Natural killer cell (primary cell): ENCODE results near the gene ATAD2B. TPM values are rescaled to one million over a fixed set of nuclear protein-coding genes. Genes with fewer than 3 reads are reported as not detected.
A peak's percentile ranks its signal among the peaks of the same experiment; 100 is the strongest.

ENCODE experiments used
- ATAC-seq, 3 donors: fragments of 150-1000 bp in 2 of 3; fragments of 200-7000 bp in 1 of 3; cut with Tn5 transposase; 1 replicate in 1 of 3; 2 replicates in 2 of 3; pipeline ENCODE4 v1.10.0; 2021; ENCODE audit warnings: mild to moderate bottlenecking in 2 of 3, moderate library complexity in 2 of 3
- DNase-seq, 2 donors: peaks; one replicate each; pipeline versions ENCODE4 v3.0.0 to v3.0.0-alpha.2; 2013 to 2021; ENCODE audit warnings: mixed read lengths in 1 of 2
- H3K27ac ChIP-seq: one replicate; pipeline ENCODE4 v1.5.1; 2013; ENCODE audit warnings: mild to moderate bottlenecking, low read length
- H3K27me3 ChIP-seq: one replicate; pipeline ENCODE4 v1.6.1; 2013; ENCODE audit warnings: low read length; ENCODE audit not compliant: control insufficient read depth, insufficient read depth
- H3K36me3 ChIP-seq: one replicate; pipeline ENCODE4 v1.6.1; 2013; ENCODE audit warnings: low read length; ENCODE audit not compliant: control insufficient read depth, insufficient read depth
- H3K4me1 ChIP-seq: one replicate; pipeline ENCODE4 v1.6.1; 2013; ENCODE audit warnings: low read length; ENCODE audit not compliant: control insufficient read depth, insufficient read depth
- H3K4me3 ChIP-seq: one replicate; pipeline ENCODE4 v1.5.1; 2013; ENCODE audit warnings: low read length
- H3K9me3 ChIP-seq: one replicate; pipeline ENCODE4 v1.6.1; 2013; ENCODE audit warnings: low read length; ENCODE audit not compliant: control insufficient read depth, insufficient read depth
- H3K27ac Mint-ChIP-seq, 2 donors: one replicate each; pipeline ENCODE4 v1.8.0; 2022; ENCODE audit warnings: mild to moderate bottlenecking in 2 of 2, mixed read lengths in 2 of 2, moderate library complexity in 1 of 2
- H3K27me3 Mint-ChIP-seq, 2 donors: one replicate each; pipeline ENCODE4 v1.8.0; 2022; ENCODE audit warnings: low read depth in 2 of 2, mixed read lengths in 2 of 2
- H3K36me3 Mint-ChIP-seq: one replicate; pipeline ENCODE4 v1.8.0; 2022; ENCODE audit warnings: mixed read lengths
- H3K4me1 Mint-ChIP-seq, 2 donors: one replicate each; pipeline ENCODE4 v1.8.0; 2022; ENCODE audit warnings: mixed read lengths in 2 of 2
- H3K4me3 Mint-ChIP-seq: one replicate; pipeline ENCODE4 v1.8.0; 2022; ENCODE audit warnings: mild to moderate bottlenecking, moderate library complexity, mixed read lengths
- H3K9me3 Mint-ChIP-seq, 2 donors: one replicate each; pipeline ENCODE4 v1.8.0; 2022; ENCODE audit warnings: mixed read lengths in 2 of 2
- WGBS: methylation state at CpG from one replicate; pipeline ENCODE4 v1.1.7; 2013; ENCODE audit warnings: missing lambda C conversion rate; ENCODE audit not compliant: insufficient coverage; 5-methylcytosine and 5-hydroxymethylcytosine counted together
- intact Hi-C: fragments of 100-400 bp; cut with micrococcal nuclease; formaldehyde crosslinking; loops from one replicate; pipeline ENCODE4 v1.14.2; 2022
- total RNA-seq, 4 donors: library from RNA; stranded (reverse); fragments of 120-200 nt in 1 of 4; gene quantifications; one replicate each; pipeline versions ENCODE4 v1.2.3 to v1.2.4, GENCODE V29; 2013 to 2022
- TF ChIP-seq, protein P1 (sequence below): fragments of 200-600 bp; IDR thresholded peaks from one replicate; pipeline ENCODE4 v1.8.0; 2022; ENCODE audit warnings: antibody characterized with exemption

Gene ATAD2B
- total RNA-seq, 3 donors from 2014 or later (not counting 1 experiment from before 2014, with no cell fraction given) = 71.5 to 85.7 (median 84.0) TPM

DNA sequence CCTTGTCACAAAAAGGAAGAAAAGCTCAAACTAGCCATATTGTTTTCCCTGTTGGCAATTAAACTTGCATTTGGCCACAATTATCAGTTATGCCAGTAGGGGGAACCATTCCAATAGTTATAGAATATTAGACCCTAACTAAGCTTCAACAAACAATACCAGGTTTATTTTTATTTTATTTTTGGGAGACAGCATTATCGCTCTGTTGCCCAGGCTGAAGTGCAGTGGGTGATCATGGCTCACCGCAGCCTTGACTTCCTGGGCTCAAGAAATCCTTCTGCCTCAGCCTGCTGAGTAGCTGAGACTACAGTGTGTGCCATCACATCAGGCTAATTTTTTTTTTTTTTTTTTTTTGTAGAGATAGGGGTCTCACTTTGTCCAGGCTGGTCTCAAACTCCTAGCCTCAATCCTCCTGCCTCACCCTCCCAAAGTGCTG is 102.1 kb downstream of the ATAD2B start:
- WGBS = 39% methylated on average over 2 of the region's 2 CpGs

DNA sequence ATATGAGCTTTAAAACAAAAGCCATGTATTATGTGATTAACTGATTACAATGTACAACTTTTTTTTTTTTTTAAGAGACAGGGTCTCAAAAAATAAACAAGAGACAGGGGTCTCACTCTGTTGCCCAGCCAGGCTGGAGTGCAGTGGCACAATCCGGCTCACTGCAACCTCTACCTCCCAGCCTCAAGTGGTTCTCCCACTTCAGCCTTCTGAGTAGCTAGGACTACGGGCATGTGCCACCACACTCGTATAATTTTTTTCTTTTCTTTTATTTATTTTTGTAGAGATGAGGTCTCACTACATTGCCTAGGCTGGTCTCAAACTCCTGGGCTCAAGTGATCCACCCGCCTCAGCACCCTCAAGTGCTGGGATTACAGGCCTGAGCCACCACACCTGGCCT is 103.1 kb downstream of the ATAD2B start:
- Histone ChIP-seq H3K4me3 (no peak overlapping the region), H3K4me1 (no peaks in the 10 kb centered on the region), H3K27me3 (no peaks in the 10 kb centered on the region), H3K9me3 (no peaks in the 10 kb centered on the region), H3K27ac (no peak overlapping the region), H3K36me3 (peaks cover 25% of the 10 kb centered on the region)
- intact Hi-C loops = loop anchor here (1.0 to 5.0 kb wide), 3 partner anchors 260 to 558 kb away; partner anchors contain the start of gene TP53I3
- TF ChIP-seq, protein P1, sequence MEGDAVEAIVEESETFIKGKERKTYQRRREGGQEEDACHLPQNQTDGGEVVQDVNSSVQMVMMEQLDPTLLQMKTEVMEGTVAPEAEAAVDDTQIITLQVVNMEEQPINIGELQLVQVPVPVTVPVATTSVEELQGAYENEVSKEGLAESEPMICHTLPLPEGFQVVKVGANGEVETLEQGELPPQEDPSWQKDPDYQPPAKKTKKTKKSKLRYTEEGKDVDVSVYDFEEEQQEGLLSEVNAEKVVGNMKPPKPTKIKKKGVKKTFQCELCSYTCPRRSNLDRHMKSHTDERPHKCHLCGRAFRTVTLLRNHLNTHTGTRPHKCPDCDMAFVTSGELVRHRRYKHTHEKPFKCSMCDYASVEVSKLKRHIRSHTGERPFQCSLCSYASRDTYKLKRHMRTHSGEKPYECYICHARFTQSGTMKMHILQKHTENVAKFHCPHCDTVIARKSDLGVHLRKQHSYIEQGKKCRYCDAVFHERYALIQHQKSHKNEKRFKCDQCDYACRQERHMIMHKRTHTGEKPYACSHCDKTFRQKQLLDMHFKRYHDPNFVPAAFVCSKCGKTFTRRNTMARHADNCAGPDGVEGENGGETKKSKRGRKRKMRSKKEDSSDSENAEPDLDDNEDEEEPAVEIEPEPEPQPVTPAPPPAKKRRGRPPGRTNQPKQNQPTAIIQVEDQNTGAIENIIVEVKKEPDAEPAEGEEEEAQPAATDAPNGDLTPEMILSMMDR = no peak
- Mint-ChIP-seq H3K9me3 (no peaks in the 10 kb centered on the region), H3K27ac (no peak overlapping the region), H3K27me3 (no peaks in the 10 kb centered on the region), H3K4me1 (no peaks in the 10 kb centered on the region), H3K4me3 (no peak overlapping the region), H3K36me3 (no peaks in the 10 kb centered on the region)
- no peak for DNase-seq
- whole genome bisulfite sequencing = 91% methylated on average over 2 of the region's 4 CpGs
- no peak for ATAC-seq

More for the DNA sequence above, 102.1 kb downstream of the ATAD2B start:
- Histone ChIP-seq H3K27me3 (no peaks in the 10 kb centered on the region), H3K4me1 (no peaks in the 10 kb centered on the region), H3K36me3 (peaks cover 25% of the 10 kb centered on the region), H3K27ac (no peak overlapping the region), H3K4me3 (no peak overlapping the region), H3K9me3 (no peaks in the 10 kb centered on the region)
- no peak overlapping the region for H3K4me3 Mint-ChIP-seq
- no peaks in the 10 kb centered on the region for H3K9me3 Mint-ChIP-seq
- intact Hi-C loops = loop anchor here (1.0 to 5.0 kb wide), 3 partner anchors 260 to 558 kb away; partner anchors contain the start of gene TP53I3
- H3K36me3 Mint-ChIP-seq = no peaks in the 10 kb centered on the region
- peak overlapping the region in 1 of 2 donors; percentile 11 for H3K27ac Mint-ChIP-seq
- DNase-seq (peak in 1 of 2 donors; percentile 75), ATAC-seq (peak; percentile 70 to 81 (median 71))
- no peaks in the 10 kb centered on the region for H3K27me3 Mint-ChIP-seq
- TF ChIP-seq, protein P1 = peak; percentile 81
- no peaks in the 10 kb centered on the region for H3K4me1 Mint-ChIP-seq

DNA sequence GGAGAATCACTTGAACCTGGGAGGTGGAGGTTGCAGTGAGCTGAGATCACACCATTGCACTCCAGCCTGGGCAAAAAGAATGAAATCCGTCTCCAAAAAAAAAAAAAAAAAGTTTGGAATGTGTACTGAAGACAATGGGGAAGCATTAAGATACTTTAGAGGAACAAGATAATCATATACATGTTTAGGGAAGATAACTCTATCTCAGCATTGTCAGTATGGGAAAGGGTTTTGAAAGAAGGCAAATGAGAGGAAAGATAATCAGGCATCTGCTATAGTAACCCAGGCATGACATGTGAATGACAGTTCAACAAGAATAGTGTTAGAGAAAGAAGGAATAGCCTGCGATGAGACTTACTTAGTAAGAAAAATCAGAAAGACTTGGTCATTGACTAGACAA is 112.0 kb downstream of the ATAD2B start:
- H3K4me1 ChIP-seq = no peaks in the 10 kb centered on the region
- H3K4me1 Mint-ChIP-seq = peaks cover 0 to 8% of the 10 kb centered on the region in 2 donors
- no peaks in the 10 kb centered on the region for H3K27me3 Mint-ChIP-seq
- peaks cover 7% of the 10 kb centered on the region for H3K36me3 ChIP-seq
- ATAC-seq (no peak), DNase-seq (no peak)
- no peak overlapping the region for H3K4me3 Mint-ChIP-seq
- H3K9me3 ChIP-seq = no peaks in the 10 kb centered on the region
- no peak overlapping the region for H3K27ac ChIP-seq
- no peak overlapping the region for H3K4me3 ChIP-seq
- WGBS = 100% methylated on average over 2 of the region's 2 CpGs
- H3K9me3 Mint-ChIP-seq = no peaks in the 10 kb centered on the region
- no peak overlapping the region for H3K27ac Mint-ChIP-seq
- H3K36me3 Mint-ChIP-seq = peaks cover 13% of the 10 kb centered on the region
- no peaks in the 10 kb centered on the region for H3K27me3 ChIP-seq
- intact Hi-C loops = no loop called here
- TF ChIP-seq, protein P1 = no peak

DNA sequence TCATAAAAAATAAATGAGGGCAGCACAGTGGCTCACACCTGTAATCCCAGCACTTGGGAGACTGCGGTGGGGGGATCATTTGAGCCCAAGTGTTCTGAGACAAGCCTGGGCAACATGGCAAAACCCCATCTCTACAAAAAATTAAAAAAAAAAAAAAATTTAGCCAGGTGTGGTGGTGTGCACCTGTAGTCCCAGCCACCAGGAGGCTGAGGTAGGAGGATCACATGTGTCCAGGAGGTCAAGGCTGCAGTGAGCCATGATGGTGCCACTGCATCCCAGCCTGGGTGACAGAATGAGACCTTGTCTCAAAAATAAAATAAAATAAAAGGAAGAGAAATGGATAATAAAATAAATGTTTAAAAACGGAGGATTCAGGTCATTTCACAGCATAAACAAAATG is 113.5 kb downstream of the ATAD2B start:
- no peaks in the 10 kb centered on the region for H3K9me3 ChIP-seq
- Mint-ChIP-seq H3K27me3 (no peaks in the 10 kb centered on the region), H3K27ac (no peak overlapping the region), H3K4me1 (peaks cover 0 to 8% of the 10 kb centered on the region in 2 donors), H3K9me3 (no peaks in the 10 kb centered on the region), H3K4me3 (no peak overlapping the region), H3K36me3 (peaks cover 20% of the 10 kb centered on the region)
- intact Hi-C loops = no loop called here
- no peaks in the 10 kb centered on the region for H3K27me3 ChIP-seq
- no peak overlapping the region for H3K4me3 ChIP-seq
- DNase-seq (no peak), ATAC-seq (no peak)
- WGBS = 100% methylated on average over 1 of the region's 2 CpGs
- H3K4me1 ChIP-seq = no peaks in the 10 kb centered on the region
- H3K36me3 ChIP-seq = peaks cover 23% of the 10 kb centered on the region
- H3K27ac ChIP-seq = no peak overlapping the region
- TF ChIP-seq, protein P1 = no peak
